NCI-H460 (cell line): Measurements from ENCODE around the gene FAM210A. TPM values are rescaled to one million over a fixed set of nuclear protein-coding genes. Genes with fewer than 3 reads are reported as not detected.

Source experiments
- DNase-seq: peaks from one replicate; pipeline ENCODE4 v3.0.0-alpha.2; 2016; ENCODE audit warnings: low read depth; ENCODE audit errors: extremely low read depth
- total RNA-seq: library from RNA; depleted of rRNA; stranded (reverse); fragments of >200 nt; shearing (Covaris generic); gene quantifications from 2 replicates; pipeline ENCODE4 v1.2.3, GENCODE V29; 2014

FAM210A gene
- total RNA-seq, 1 experiment from 2014 or later = 20.3 TPM

GRCh38 chr18:13624563-13625237, 101.7 kb downstream of the FAM210A start:
- DNase-seq = no peak

GRCh38 chr18:13623871-13624270, 102.5 kb downstream of the FAM210A start:
- DNase-seq = no peak

DNA sequence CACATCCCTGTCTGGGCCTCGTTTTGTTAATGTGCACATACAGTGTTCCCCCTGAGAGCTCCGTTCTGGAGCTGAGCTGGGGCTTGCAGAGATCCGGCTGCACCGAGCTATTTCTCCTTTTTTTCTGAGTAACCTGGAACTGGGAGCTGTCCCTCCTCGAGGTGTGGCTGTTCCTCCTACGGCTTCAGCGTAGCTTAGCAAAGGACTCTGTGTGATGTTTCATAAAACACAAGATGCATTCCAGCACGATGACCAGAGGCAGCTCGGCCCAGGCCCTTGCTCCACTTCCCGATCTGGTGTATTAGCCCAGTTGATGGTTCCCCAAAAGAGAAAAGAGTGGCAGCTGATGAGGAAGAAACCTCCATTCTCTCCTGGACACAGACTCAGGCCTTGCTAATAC, 103.0 kb downstream of the FAM210A start:
- no peak for DNase-seq

DNA sequence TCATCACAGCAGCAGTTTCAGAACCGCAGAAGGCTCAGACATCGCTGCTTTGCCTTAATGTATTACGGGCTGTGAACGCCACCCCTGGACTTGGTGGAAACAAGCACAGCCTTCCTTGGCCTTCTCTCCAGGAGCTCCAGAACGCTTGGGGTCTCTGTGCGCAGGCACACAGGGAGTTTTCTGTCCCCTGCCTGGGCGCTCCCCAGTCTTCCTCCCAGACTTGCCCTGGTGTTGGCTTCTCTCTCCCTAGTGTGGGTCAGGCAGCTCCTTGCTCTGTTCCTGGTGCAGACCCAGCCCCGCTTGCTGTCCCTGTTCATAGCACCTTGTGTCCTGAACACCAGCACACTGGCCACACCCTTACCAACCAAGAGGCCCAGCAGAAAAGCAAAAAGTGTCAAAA, 103.6 kb downstream of the FAM210A start:
- no peak for DNase-seq

DNA sequence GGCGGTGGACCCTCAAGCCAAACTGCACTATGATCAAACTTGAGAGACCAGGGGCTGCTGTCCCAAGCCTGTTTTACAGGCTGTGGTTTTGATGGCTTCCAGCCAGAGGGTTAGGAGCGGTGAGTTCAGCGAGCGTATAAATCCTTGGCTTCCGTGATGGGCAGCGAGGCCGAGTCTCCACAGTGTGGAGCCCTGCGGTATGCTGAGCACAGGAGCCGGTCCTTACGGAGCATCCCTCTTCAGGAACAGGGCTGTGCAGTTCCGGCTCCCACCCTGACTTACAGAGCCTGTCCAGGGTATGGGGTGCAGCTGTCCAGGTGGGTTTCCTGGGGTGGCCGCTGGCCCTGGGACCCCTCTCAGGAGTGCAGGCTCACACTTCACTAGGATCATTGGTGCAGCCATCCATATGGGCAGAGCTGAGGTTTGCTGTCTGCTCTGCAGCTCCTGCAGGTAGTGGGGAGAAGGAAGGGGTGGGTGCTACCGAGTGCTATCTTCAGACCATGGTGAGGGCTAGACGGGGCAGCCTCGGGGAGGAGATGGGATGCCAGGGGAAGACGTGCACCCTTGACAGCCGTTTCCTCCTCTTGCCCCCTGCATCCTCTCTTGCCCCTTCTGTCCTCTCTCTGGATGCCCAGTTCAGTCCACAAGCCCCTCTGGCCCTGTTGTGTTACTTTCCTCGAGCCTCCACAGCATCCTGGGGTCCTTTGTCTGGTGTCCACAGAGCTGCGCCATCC, 104.3 kb downstream of the FAM210A start:
- no peak for DNase-seq

GRCh38 chr18:13621446-13621849, 104.9 kb downstream of the FAM210A start:
- DNase-seq = no peak

DNA sequence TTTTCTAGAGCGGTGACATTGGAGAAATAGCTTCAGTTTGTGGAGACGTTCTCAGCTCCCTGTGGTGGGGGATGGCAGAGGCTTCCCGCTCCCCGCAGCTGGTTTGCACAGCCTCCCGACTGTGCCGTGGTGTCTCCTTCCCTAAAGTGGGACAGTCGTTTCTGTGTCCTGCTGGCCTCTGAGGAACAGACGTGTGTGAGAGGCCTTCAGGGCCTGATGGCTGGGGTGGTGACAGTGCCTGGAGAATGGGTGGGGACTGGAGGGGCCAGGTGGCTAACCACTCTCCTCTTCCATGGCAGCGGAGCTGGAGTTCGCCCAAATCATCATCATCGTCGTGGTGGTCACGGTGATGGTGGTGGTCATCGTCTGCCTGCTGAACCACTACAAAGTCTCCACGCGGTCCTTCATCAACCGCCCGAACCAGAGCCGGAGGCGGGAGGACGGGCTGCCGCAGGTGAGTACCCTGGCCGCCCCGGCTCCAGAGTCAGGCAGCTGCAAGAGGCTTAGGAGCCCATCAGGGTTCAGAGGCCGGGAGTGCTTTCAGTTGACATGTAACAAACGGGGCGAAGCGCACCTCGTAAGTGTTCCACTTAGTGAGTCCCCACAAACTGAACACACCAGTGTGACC, 105.4 kb downstream of the FAM210A start:
- no peak for DNase-seq

DNA sequence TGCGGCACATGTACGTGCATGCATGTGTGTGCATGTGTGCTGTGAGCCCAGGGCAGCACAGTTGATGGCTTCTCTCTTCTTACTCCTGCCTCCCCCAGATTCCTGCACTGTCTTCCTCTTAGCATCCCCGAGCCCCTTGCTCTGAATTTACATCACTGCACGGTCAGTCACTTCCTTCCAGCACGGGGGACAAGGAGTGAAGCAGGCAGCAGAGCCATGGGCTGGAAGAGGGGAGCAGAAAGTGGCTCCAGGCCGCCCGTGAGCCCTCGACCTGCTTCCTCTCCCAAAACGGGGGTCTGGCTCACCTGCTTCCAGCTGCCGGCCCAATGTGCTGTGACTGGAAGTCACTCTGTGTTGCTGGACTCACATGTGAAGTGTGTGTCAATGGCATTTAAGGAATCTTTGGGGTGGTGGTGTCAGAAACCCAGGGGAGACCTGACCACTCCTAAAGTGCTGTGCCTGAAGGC, 106.1 kb downstream of the FAM210A start:
- DNase-seq = no peak

DNA sequence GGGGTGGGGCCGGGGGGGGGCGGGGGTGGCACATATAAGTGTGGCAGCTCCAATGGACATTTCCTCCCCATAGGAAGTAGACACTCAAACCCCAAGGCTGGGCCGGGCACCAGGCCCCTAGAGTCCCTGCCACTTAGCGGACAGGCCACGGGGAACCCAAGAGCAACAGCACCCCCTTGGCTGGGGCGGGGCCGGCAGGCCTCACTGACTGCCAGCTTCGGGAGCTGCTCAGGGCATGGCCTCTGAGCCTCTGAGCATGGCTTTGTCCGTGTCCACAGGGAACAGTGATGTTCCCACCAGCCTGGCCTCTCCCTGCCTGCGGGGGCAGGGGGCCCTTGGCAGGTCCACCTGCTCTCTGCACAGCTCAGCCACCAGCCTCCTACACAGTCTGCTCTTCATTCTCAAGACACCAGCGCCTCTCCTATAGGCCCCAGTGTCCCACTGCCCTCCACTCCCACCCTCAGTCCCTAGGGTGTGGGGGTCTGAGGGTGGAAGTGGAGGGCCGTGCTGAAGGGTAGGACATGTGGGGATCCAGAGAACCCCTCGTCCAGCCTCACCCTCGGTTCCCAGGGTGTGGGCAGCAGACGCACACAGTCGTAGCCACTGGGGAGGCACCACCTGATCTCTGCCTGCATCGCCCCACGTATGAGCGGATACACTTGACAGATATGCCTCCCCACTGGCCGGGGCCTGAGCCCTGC, 106.7 kb downstream of the FAM210A start:
- no peak for DNase-seq

- DNase-seq = no peak
Observed at GRCh38 chr18:13618760-13619438, 107.5 kb downstream of the FAM210A start.

GRCh38 chr18:13617826-13618515, 108.4 kb downstream of the FAM210A start:
- DNase-seq = no peak

DNA sequence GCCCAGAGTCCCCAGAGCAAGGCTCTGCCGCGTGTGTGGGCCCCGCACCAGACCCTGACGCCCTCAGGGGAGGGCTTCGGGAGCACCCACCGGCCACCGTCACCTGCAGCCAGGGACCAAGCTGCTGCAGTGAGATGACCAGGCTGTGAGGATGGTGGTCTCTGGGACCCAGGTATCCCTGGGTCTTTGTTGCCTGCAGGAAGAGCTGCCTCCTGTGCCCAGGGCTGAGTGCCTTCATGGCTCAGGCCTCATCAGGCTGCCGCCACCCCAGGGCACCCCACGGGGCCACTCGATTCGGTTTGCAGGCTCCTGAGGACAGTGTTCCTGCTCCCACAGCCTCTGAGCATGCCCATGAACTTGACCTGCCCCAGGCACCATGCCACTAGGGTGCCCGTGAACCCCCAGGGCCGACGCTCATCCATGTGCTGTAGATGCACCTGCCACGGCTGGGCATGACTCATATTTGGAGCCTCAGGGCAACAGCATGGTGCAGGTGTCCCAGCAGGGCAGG, 109.8 kb downstream of the FAM210A start:
- DNase-seq = no peak

DNA sequence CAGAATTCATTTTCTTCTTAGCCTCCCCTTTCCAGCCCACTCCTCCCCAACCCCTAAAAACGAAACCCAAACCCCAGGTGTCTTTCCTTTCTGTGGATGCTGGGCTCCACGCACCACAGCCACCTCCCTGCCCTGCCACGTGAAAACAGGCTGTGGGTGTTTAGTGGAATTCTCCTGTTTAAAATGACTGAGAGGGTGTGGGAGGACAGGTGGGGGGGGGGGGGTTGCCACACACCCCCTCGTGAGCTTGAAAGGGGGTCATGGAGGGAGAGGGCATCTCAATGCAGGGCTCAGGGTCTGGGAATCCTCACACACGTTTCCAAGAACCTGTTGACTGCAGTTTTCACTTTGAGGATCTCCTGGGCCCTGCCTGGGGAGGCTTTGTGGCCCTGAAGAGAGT, 110.3 kb downstream of the FAM210A start:
- no peak for DNase-seq

GRCh38 chr18:13615432-13615861, 110.9 kb downstream of the FAM210A start:
- DNase-seq = no peak

DNA sequence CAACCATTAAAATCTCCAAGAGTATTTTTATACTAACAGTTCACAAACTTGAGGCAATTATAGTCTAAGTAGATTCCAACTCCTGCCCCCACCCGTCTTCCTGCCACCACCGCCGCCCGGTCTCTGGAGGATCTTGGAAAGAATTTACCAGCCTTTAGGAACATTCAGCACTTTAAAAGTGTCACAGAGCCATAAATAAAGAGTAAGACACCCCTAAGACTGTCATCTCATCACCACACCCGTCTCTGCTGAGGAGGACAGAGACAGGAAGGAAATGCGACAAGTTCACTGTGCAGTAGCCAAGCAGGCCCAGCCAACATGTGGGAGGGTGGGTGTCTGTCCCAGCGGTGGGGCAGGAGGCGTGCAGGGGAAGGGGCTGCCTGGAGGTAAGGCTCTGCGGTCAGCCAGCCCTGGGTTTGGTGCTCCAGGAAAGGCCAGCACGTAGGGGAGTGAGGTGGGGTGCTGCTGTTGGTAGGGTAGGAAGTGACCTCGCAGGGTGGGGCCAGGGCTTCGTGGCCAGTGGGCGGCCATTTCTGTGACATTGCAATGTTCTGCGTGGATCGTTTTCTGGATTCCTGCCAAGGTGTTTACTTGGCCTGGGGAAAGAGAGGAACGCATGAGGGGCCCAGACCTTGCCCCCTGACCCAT, 111.6 kb downstream of the FAM210A start:
- no peak for DNase-seq

DNA sequence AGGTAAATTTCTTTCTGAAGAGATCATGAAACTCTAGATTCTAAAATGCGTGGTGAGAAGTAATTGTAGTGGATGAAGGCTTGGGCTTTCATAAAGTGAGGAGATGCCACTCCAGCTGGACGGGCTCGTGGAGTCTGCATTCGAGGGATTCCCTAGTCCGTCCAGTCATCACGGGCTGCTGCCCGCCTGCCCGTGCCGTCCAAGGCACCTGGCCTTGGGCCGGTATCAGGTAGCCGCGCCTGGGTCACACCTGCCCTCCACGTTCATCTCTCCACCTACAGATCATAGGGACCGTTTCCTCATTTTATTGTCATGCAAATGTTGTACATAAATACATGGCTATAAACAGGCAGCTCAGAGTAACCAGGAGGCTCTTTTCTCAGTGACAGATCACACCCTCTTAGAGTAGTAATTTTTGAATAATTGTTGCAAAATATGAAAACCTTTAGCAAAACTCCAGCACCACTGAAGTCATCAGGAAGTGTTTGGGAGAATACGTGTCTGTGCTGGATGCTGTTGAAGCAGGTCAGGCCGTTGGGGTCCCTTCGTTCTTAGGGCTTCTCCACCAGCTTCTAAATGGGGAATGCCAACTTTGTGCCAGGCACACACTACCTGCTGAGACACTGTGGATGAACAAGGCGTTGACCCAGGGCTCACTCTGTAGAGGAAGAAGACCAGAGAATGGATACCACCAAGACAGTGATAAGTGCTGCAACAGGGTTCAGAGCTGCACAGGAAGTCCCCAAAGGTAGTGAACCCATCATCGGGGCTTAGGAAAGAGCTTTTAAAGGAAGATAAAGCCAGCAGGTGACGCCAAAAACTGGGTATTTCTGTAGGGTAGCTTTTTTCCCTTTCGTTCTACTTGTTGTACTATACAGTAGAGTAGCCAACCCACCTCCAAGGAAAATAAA, 112.5 kb downstream of the FAM210A start:
- no peak for DNase-seq
